Hindlimb muscle (tissue), 1 donor: Measurements from ENCODE around the gene ROBO2. TPM values are rescaled to one million over a fixed set of nuclear protein-coding genes. Genes with fewer than 3 reads are reported as not detected.

Experiments
- DNase-seq: peaks from one replicate; pipeline ENCODE4 v3.0.0-alpha.2; 2013
- polyA plus RNA-seq: library from polyadenylated mRNA; unstranded; fragments of 120-200 nt; gene quantifications from one replicate; pipeline ENCODE4 v1.2.1, GENCODE V29; 2013; ENCODE audit not compliant: insufficient read length

ROBO2 gene
- polyA plus RNA-seq, 1 donor: 2.9 TPM

DNA sequence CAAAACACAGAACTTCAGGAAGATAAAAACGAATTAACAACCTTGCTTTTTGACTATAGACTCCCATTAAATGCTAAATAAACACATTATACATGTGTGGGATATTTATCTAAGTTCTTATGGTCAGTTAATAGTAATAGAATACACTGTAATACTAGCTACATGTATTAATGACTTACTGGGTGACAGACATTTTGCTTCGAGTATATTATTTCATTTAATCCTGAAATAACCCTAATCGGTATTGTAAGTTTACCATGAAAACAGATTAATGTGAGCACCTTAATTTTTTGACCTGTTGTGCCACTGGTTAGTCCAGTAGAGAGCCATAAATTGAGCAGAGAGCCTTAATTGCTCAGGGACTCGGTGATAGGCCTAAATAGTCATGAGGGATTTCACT, 151.1 kb downstream of the ROBO2 start:
- DNase-seq: no peak

DNA sequence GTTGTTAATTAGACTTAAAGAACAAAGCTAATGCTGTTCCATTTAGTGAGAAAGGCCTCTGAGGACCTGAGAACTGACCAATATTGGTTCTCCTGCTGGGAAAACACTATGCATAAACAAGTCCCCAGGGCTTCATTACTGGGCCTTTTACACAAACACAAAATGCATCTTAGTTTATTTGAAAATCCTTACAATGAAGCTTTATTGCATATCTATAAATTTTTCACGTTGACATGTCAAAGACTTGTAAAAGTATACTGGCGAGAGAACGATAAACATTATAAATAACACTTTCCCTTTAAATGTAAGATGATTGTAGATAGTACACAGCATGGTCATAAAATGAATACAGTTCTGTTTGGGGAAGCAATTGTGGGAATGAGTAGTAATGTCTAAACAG, 151.7 kb downstream of the ROBO2 start:
- DNase-seq: no peak

DNA sequence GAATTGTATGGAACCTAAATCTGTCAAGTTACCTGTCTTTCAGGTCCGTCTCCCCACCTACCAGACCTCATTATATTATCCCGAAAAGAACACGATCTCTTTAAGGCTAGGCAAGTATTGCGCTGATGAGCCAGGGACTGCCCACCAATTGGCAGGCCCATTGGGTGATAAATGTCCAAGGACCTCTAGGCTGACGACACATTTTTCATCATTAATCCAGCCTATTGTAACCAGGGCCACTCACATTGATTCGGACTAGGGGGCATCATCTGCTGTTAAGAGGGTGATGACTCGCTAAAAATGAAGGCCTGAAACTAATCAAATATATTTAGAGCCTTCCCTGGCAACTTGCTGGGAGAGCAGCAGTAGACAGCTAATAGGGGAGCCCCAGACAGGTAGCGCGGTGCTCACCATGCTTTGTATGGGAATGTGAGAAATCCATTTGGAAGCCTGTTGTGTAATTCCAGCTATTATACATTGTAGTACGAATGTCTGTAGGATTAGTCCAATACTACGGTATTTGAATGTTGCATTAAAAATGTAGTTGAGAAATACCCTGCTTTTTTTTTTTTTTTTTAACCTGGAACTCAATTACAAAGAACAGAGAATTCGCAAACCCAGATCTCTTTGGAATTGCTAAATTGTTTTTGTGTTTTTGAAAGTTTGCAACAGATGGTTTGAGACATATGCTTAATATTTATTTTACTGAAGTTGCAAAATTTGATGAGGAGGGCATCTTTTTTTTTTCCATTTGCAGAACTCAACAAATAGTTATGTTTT, 156.1 kb downstream of the ROBO2 start:
- no peak for DNase-seq

DNA sequence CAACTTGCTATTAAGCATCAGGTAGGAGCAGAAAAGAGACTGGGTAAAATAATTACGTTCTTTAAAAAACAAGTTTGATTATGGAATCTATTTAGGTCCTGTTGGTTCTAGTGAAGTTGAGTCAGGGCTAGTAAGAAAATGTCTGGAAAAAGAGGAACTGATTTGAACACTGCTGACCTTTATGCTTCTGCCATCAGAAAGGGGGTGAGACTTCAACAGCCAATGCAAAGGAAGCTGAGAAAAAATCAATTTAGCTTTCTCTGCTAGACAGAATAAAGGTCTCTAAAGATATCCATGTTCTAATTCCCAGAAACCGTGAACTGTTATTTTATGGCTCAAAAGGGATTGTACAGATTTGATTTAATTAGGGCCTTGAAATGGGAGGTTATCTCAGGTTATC, 157.5 kb downstream of the ROBO2 start:
- DNase-seq: no peak

DNA sequence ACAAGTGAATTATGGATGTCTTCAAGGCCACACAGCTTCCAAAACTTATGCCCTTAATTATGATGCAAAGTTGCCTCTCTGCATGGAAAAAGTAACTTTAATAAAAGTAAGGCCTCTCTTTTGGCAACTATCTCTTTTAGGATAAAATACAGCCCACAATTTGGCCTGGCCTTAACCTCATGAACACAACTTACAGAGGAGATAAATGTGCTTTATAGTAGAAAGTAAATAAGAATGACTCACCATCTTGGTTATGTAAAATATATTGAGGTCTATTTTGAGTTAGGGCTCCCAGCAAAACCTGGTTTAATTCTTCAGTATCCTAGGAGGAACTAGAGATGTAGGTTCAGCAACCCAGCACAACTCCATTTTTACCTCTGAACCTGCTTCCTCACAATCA, 164.0 kb downstream of the ROBO2 start:
- DNase-seq: no peak

DNA sequence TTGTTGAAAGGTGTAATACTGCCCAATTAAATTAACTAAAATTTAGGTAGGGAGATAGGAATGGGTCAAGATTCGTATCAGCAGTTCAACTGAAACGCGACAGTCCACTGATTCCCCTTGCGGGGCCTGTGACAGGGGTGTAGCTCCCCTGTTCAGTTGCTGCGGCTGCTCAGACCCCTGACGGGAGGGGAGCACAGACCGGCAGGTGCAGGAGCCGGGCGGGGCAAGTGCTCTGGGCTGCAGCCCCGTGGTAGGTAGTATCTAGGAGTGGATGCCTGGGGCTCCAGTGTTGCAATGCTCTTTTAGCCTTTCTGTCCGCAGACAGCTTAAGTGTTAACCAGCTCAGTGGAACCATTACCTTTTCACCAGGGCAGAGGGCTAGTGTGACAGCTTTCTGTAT, 164.9 kb downstream of the ROBO2 start:
- DNase-seq: no peak

DNA sequence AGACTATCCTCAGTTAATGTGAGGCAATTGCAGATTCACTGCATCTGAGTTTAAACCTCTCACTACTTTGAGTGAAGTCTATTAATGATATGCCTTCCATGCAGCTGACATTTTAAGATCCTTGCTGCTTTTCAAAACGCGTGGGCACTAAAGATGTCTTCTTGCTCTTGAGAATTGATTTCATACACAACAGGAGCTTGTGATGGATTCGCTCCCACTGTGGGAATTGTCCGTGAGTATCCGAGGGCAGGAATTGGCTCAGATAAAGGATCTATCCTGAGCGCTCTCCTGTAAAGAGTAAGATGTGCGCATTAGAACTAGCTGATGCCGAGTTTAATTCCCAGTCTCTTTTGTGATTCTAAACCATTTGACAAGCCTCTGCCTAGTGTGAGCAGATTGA, 167.9 kb downstream of the ROBO2 start:
- no peak for DNase-seq

DNA sequence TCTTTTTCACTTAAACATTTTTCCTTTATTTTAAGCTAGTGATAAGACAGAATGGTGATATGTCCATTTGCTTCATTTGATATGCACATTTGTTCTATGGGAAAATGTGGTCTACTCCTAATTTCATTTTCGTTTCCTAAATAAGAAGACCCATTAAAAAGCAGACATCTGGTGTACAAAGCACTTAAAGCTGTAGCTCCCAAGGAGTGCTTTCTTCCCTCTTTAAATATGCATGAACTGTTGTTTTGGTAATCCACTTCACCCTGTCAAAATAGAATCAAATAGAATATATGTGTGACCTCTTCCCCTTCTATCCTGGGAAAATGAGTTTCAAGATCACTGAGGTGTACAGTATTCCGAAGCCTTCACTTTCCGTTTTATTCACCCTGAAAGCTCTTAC, 182.8 kb downstream of the ROBO2 start:
- no peak for DNase-seq

DNA sequence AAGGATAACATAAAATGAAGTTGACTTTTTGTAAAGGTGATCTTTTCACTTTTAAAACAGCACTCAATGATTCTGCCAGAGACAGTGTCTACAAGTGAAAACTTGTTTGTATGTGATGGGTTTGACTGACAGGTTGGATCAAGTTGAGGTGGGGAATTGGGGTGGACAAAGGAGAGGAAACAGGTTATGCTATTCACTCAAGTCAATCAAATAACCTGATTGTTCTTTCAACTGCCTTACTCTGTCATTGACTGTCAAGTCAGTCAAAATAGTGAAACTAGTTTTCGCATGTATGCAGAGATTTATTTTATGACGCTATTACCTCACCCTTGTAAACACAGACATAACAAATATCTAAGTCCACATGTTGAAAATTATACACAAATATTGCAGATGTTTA, 187.7 kb downstream of the ROBO2 start:
- DNase-seq: no peak

DNA sequence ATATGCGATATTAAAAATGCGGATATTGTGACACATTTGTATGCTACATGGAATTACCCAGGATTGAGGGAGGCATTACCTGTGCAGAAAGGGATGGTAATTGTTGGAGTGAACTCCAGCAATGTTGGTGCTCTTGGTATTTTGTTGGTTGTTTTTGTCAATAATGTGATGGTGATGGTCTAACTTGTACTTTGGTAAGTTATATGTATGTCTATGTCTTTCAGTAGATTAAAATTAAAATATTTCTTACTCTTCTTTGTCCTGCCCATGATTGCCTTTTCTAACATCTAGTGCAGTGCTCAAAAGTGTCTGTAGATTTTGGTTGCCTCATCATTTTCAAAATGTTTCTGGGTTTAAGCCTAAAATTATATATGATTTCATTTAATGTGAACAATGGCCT, 192.7 kb downstream of the ROBO2 start:
- no peak for DNase-seq

DNA sequence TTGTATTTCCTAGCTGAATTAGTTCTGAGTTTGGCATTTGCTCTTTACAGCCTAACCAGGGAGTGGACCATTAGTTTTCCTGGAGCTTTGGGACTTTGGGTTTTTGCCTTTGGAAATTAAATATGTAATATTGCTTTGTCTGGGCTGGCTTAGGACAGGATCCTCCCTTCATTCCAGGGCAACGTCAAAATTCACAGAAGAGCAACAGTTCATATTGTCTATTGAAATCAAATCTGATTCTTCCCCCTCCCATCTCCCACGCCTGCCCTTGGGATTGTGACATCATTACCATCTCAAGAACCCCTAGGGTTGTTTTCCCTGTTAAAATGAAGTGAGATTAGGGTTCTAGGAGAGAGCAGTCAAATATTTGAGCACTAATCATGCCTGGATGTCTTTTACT, 194.1 kb downstream of the ROBO2 start:
- peak; percentile 13 for DNase-seq

DNA sequence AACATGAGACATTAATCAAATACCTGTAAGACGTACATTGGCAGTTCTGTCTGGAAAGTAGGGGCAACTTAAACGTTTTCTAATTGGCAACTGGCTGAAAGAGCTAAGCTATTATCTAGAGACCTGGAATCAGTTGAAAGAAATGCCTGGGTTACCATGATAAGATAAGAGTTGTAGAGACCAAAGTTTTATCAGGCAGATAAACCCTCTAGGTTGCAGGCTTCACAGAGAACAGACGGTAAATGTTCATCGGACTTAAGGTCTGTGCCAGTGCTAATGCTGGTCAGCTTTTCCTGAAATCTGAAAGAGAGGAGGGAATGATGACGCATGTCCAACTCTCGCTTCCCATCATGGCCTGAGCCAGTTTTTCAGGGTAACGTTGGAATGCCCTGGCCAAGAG, 196.2 kb downstream of the ROBO2 start:
- no peak for DNase-seq

DNA sequence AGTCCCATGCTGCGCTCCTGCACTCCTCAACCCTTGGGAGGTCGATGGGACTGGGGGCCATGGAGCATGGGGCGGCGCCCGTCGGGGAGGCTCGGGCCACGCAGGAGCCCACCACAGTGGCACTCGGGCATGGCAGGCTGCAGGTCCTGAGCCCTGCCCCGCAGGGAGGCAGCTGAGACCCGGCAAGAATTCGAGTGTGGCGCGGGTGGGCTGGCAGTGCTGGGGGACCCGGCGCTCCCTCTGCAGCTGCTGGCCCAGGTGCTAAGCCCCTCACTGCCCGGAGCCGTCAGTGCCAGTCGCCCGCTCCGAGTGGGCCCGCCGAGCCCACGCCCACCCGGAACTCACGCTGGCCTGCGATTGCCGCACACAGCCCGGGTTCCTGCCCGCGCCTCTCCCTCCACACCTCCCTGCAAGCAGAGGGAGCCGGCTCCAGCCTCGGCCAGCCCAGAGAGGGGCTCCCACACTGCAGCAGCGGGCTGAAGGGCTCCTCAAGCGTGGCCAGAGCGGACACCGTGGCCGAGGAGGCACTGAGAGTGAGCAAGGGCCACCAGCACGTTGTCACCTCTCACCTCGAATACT, 200.3 kb downstream of the ROBO2 start:
- DNase-seq: no peak

DNA sequence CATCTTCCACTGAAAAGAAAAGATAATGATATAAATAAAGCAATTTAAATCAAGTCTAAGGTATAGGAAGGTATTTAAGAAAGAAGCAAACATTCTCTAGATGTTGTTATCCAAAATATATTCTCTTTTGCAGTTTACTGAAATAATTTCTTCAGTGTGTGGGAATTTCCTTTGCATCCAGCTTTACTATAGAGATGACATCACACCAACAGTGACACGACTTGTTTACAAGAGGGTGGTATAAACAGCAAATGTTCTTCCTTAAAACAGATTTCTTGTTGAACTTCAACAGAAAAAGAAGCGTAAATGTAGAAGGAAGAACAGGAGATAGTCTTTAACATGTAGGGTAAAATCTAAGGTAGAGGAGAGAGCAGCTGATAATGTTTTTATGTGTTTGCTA, 202.5 kb downstream of the ROBO2 start:
- no peak for DNase-seq

DNA sequence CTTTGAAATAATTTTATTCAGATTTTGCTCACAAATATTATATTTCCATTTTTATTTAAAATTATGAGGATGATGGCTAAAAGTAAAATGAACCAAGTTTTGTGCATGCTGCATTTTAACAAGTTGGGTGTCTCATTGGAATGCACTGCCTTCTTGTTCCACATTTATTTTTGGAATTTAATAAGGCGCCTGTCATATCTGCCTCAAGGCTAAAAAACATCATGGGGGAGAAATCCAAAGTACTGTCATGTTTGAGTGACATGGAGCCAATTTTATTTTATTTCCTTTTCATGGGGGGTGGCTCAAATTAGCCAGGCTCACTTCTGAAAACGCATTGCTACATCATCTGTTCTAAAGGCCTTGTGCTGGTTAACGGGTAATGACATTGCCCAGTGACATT, 205.1 kb downstream of the ROBO2 start:
- DNase-seq: no peak

DNA sequence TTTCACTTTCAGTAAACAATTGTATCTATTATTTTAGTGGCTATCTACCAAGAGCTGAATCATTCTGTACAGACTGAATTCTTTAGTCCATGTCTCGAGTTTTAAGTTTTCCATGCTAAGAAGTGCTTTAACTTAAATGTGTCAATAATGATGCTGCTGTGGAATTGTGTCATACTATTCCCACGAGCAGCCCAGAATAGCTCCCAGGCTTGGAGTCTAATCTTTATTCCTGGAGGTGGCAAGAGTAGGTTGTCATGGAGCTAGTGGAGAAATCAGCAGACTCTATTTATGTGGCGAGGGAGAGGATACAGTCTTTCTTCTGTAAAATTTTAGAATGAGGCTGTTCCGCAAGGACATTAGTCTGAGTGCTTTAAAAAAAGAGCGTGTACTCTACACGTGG, 207.2 kb downstream of the ROBO2 start:
- DNase-seq: peak; percentile 33

DNA sequence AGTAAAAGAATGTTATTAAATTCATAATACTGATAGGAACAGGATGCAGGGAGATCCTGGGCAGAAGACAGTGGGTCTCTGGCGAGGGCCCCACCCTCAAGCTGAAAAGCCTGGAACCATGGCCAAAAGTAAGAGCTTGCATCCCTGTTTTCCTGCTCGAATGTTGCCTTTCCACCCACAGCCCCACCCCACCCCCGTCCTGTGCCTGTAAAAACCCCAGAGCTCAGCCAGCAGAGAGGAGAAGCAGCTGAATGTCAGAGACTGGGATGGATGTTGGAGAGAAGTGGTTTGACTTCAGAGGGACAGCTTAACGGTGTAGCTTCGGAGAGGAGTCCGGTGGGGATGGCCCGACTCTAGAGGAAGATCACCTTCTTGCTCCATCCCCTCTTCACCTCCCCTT, 207.9 kb downstream of the ROBO2 start:
- no peak for DNase-seq

DNA sequence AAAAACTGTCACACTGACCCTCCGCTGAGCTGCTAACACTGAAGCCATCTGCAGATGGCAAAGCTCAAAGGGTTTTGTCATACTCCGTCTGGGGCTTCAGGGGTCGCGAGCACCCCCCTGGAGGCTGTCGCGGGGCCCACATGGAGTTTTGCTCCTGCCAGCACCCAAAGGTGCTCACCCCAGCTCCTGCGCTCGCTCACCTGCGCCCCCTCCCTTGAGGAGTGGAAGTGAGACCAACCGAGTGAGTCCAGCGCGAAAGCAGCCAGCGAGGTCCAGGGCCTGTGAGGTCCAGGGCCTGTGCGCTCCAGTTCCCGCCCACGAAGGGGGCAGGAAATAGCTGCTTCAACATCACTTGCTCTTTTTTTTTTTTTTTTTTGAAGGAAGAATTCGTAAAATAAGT, 208.5 kb downstream of the ROBO2 start:
- DNase-seq: no peak

DNA sequence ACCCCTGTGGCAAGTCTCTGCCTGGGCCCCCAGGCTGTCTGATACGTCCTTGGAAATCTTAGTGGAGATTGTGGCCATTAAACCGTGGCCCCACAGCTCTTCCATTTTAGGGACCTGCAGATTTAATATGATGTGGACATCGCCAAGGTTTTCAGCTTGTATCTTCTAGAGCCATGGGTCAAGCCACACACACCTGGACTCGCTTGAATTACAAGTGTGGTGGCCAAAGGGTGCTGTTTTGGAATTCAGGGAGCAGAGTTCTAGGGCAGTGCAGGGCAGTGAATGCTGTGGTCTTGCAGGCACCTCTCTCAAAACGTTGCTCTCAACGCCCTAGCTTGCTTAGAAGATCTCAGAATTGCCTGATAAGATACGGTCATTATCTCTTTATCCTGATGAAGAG, 211.2 kb downstream of the ROBO2 start:
- DNase-seq: no peak

DNA sequence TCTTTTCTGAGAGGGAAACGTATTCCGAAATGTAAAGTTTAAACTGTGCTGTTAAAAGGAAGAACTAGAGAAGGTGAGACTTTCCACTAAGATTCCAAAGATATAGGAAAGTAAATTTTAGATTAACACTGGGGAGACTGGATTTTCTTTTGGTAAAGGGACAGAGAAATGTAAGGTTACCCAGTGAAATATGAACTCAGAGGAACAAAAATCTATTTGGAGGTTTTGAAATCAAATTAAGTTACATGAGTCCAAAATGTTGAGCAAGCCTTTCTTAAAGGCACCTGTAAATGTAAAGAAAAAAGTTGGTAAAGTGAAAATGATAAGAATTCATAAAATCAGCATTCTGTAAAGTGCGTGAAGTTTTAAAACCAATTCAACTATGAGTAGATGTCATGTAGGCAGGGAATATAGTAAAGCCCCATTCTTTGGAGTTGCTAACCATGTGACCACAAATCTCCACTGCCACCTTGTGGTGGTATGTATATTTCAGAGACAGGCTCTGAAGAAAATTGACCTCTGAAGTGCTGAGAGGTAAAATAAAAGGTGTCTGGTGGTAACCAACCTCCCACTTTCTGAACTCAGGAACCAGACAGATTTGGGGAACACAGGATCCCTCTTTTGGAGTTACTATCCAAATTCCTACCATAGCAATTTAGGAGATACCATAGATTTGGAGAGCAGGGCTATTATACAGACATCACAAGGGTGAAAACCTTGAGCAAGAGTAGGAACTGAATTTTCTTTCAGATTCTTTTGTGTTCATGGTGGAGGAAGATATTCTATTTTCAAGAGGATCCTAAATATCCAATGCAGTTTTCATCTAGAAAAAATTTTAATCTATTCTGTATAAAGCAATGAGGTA, 215.3 kb downstream of the ROBO2 start:
- peak; percentile 57 for DNase-seq

DNA sequence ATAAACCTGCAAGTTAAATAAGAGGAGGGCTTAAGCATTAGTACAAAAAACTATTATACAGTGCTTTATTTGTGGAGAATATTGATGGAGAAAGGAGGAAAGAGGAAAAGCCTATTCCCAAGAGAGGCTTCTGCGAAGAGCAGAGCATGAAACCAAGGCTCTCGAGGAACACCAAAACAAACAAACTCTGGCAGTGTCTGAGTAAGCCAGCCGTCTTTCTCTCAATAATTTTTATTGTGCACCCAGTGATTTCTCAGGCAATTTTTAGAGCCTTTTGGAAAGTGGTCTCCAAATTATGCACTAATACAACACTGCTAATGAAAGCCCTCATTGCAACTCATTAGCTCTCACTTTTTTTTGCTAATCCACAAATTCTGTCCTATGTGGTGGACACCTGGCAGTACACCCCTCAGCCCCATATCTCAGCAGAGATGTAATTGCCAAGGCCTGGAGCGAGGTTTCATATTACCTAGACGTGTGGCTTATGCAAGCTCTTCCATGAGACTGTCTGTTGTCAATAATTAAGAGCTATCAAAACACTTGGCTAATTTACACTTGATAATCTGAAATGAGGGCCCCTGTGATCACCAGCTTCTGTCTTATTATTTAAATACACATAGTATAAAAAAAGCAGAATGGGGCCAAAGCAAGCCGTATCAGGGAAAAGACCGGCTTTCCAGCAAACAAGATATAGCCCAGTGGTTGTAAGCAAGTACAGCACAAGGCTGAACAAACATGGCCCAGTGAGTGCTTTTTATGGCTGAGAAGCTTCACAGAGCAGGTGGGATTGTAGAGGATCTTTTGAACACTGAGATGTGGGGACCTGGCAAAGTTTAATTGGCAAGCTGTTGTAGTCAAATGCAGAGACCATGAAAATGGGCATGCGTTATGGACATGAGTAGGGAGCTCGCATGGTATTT, 216.9 kb downstream of the ROBO2 start:
- no peak for DNase-seq

DNA sequence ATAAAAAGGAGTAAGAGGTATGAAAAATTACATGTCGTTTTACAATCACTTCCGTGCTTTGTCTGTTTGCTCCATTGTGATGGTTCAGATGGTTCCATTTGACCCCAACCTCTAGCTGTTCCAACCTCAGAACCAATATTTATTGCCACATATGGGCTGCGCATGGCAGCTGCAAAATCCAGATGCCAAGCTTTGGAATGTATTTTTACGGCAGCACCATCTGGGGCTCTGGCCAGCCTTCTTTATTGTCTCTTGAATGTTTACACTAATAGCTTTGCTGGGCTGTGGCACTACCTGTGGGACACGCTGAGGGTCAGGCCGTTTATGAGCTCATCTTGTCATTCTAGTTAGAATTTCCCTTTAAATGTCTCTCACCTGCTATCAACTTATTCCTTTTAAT, 219.8 kb downstream of the ROBO2 start:
- no peak for DNase-seq

DNA sequence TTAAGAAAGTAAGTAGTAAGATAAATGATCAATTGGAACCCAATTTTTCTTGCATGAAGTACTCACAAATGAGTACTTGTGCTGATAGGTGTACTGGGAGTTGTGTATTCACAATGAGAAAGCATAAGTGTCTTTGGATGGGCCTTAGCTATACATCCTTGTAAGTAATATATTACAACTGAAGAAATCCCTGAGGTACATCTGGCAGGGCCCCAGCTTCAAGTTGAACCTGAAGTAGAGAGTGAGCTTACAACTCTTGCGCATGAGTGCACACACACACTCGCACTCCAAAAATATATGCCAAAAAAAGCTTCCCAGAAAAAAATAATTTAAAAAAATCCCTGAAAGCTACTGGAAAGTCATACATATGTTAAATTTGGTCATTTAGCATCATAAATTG, 222.5 kb downstream of the ROBO2 start:
- no peak for DNase-seq
